Cardiac muscle cell (in vitro differentiated cells and primary cell): ENCODE measurements around the gene NFYA. TPM values are rescaled to one million over a fixed set of nuclear protein-coding genes. Genes with fewer than 3 reads are reported as not detected.

Source experiments
- DNase-seq, 2 donors: peaks; one replicate each; pipeline versions ENCODE4 v3.0.0 to v3.0.0-alpha.2; 2010 to 2017; ENCODE audit warnings: low read depth in 1 of 2, low spot score in 1 of 2
- H3K27ac ChIP-seq: fragments of 200-600 bp; sonication (generic); 2 replicates; pipeline ENCODE4 v1.5.1; 2016
- H3K27me3 ChIP-seq: fragments of 200-600 bp; sonication (generic); 2 replicates; pipeline ENCODE4 v1.6.0; 2016; ENCODE audit warnings: control low read depth
- H3K36me3 ChIP-seq: fragments of 200-600 bp; sonication (generic); 2 replicates; pipeline ENCODE4 v1.5.1; 2016; ENCODE audit warnings: control low read depth
- H3K4me1 ChIP-seq: fragments of 200-600 bp; sonication (generic); 2 replicates; pipeline ENCODE4 v1.8.1; 2017; ENCODE audit warnings: low read depth, mild to moderate bottlenecking, mixed run types
- H3K4me3 ChIP-seq: fragments of 200-600 bp; sonication (generic); 2 replicates; pipeline ENCODE4 v1.5.1; 2016; ENCODE audit warnings: mild to moderate bottlenecking
- H3K9me3 ChIP-seq: fragments of 200-600 bp; sonication (generic); 2 replicates; pipeline ENCODE4 v1.5.1; 2017; ENCODE audit warnings: low read depth, mild to moderate bottlenecking, control low read depth
- CTCF ChIP-seq: IDR thresholded peaks from 2 replicates; pipeline ENCODE4 v1.5.1; 2012; ENCODE audit warnings: low read depth, mild to moderate bottlenecking, low read length
- polyA plus RNA-seq: library from polyadenylated mRNA; unstranded; fragments of >200 nt; fragmentation: Nextera tagmentation; extraction: Ambion mirVana; gene quantifications from 2 replicates; pipeline ENCODE4 v1.2.1, GENCODE V29; 2016
- total RNA-seq: library from RNA; depleted of rRNA; stranded (reverse); fragments of >200 nt; gene quantifications from 2 replicates; pipeline ENCODE4 v1.2.3, GENCODE V29; 2016

The NFYA gene
- total and polyA plus RNA-seq, 2 experiments from 2014 or later = 8.0 to 14.4 TPM

DNA sequence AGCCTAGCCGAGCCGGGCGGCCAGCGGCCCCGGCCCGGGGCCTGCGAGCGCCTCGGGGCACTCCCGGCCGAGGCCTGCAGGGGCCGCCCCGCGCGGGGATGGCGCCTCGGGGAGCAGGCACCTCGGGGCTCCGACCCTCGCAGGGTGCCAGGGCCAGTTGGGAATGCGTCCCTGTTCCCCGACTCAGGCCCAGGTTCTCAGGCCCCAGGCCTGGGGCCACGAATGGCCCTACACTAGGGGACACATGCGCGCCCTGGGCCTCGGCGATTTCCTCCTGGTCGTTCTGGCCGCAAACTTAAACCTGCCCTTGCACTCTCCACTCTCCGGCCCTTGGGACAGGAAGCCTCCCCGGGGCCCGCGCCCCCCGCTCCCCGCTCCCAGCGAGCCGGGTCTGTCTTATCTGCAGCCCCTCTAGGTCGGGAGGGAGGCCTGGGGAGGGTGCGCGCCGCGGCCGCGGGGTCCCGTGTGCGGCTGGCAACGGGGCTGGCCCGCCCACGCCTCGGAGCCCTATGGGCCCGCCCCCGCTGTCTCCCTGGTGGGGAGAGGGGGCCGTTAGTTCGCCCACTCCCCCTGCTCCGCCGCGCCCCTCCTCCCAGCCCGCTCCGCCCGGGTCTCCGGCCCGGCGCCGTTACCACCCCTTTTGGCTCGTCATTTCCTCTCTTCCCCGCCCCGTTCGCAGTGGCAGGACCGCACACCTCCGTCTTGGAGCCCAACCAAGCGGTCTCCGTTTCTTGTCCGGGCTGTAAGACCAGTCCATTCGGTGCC is 611 bp downstream of the NFYA start:
- H3K27me3 ChIP-seq = no peaks in the 10 kb centered on the region
- TF ChIP-seq CTCF = peak; percentile 34
- peak overlapping the region; percentile 99 for H3K27ac ChIP-seq
- DNase-seq = peak; percentile 88 to 93
- no peaks in the 10 kb centered on the region for H3K9me3 ChIP-seq
- no peaks in the 10 kb centered on the region for H3K36me3 ChIP-seq
- H3K4me3 ChIP-seq = peak overlapping the region; percentile 83
- H3K4me1 ChIP-seq = peaks cover 29% of the 10 kb centered on the region

DNA sequence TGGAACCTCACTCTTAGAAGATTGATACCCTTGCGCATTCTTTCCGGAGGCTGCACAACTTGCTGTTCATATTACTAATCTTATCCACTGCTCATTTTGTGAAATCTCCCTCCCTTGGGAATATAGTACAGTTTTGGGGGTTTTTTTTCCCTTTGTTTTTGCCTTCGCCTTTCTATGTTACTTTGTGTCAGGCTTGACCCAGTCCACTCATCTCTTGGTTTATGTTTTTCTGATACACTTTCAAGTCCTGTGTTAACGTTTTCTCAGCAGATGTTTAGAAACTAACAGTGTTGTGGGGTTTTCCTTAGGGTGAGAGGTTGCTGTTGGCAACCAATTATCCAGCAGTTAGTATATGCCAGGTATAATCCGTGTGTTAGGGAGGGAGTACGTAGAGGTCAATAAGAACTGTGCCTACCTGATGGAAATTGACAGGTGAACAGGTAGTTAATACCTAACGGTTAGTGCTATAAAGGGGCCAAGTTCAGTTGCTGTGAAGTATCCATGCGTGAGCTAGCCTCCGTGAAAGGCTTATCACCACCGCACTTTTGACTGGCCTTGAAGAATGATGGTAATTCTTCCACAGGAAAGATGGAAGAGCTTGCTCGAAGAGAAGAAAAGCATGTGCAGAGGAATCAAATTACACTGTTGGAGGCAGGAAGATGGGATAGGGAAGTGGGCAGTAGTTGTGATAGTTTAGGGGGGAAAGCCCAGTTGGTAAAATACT is 1.4 kb downstream of the NFYA start:
- peak overlapping the region; percentile 83 for H3K4me3 ChIP-seq
- H3K27ac ChIP-seq = peak overlapping the region; percentile 99
- DNase-seq = peak; percentile 33 to 48
- H3K4me1 ChIP-seq = peaks cover 29% of the 10 kb centered on the region
- peaks cover 3% of the 10 kb centered on the region for H3K36me3 ChIP-seq
- TF ChIP-seq CTCF = no peak
- no peaks in the 10 kb centered on the region for H3K27me3 ChIP-seq
- no peaks in the 10 kb centered on the region for H3K9me3 ChIP-seq

- Histone ChIP-seq H3K36me3 (peaks cover 10% of the 10 kb centered on the region), H3K9me3 (no peaks in the 10 kb centered on the region), H3K27ac (peak overlapping the region; percentile 99), H3K4me1 (peaks cover 29% of the 10 kb centered on the region), H3K4me3 (peak overlapping the region; percentile 83), H3K27me3 (no peaks in the 10 kb centered on the region)
- no peak for TF ChIP-seq CTCF
- peak in 1 of 2 donors; percentile 19 for DNase-seq
Measured at GRCh38 chr6:41074692-41075436, 2.1 kb downstream of the NFYA start.

GRCh38 chr6:41075651-41076626 is 3.2 kb downstream of the NFYA start:
- no peak for DNase-seq
- peak overlapping the region; percentile 99 for H3K27ac ChIP-seq
- H3K4me3 ChIP-seq = no peak overlapping the region
- H3K9me3 ChIP-seq = no peaks in the 10 kb centered on the region
- H3K4me1 ChIP-seq = peaks cover 28% of the 10 kb centered on the region
- no peaks in the 10 kb centered on the region for H3K27me3 ChIP-seq
- no peak for TF ChIP-seq CTCF
- peaks cover 21% of the 10 kb centered on the region for H3K36me3 ChIP-seq
